Colonic mucosa (tissue), 4 donors: Measurements from ENCODE around the gene OGDHL. TPM values are rescaled to one million over a fixed set of nuclear protein-coding genes. Genes with fewer than 3 reads are reported as not detected.

Source experiments
- DNase-seq: peaks from one replicate; pipeline ENCODE4 v3.0.0-alpha.2; 2020
- H3K27ac ChIP-seq: fragments of 200-600 bp; one replicate; pipeline ENCODE4 v1.8.0; 2021
- H3K27me3 ChIP-seq: fragments of 200-600 bp; one replicate; pipeline ENCODE4 v1.8.0; 2021
- H3K36me3 ChIP-seq: fragments of 200-600 bp; one replicate; pipeline ENCODE4 v1.8.0; 2021
- H3K4me1 ChIP-seq: fragments of 200-600 bp; one replicate; pipeline ENCODE4 v1.8.0; 2021; ENCODE audit warnings: mild to moderate bottlenecking
- H3K4me3 ChIP-seq: fragments of 200-600 bp; one replicate; pipeline ENCODE4 v1.8.0; 2021
- H3K9ac ChIP-seq, 2 donors: one replicate each; pipeline ENCODE4 v1.7.0; 2013; ENCODE audit warnings: control low read depth in 2 of 2, low read depth in 2 of 2, low read length in 2 of 2
- H3K9me3 ChIP-seq: fragments of 200-600 bp; one replicate; pipeline ENCODE4 v1.8.0; 2021
- CTCF ChIP-seq: fragments of 200-600 bp; IDR thresholded peaks from one replicate; pipeline ENCODE4 v1.8.0; 2022; ENCODE audit warnings: antibody characterized with exemption, mild to moderate bottlenecking
- intact Hi-C: fragments of 100-400 bp; cut with DNase I; formaldehyde crosslinking; loops from one replicate; pipeline ENCODE4 v1.14.1; 2022
- total RNA-seq, 2 donors: library from RNA; stranded (reverse); fragmentation: NEBNext Ultra II Directional in 1 of 2; extraction: Animal tissue kit (Norgen Biotek cat#: 25700) in 1 of 2; gene quantifications; one replicate each; pipeline ENCODE4 v1.2.1, GENCODE V29; 2021
- donor health status: healthy.
- donor health status: DM: no; HTN: no; CAD: no.
- donor health status: DM: no; HTN: no; CAD: no.

The OGDHL gene
- total RNA-seq, 2 donors from 2014 or later = 0.79 to 3.2 TPM

- no peak for TF ChIP-seq CTCF
- Histone ChIP-seq H3K9ac (no peak overlapping the region), H3K4me1 (no peaks in the 10 kb centered on the region), H3K9me3 (no peaks in the 10 kb centered on the region), H3K27me3 (no peaks in the 10 kb centered on the region), H3K36me3 (no peaks in the 10 kb centered on the region), H3K27ac (no peak overlapping the region), H3K4me3 (no peak overlapping the region)
- no peak for DNase-seq
- intact Hi-C loops = no loop called here
These were observed 20.8 kb downstream of the OGDHL start for GRCh38 chr10:49741108-49741995.

- H3K9me3 ChIP-seq = no peaks in the 10 kb centered on the region
- TF ChIP-seq CTCF = no peak
- no peaks in the 10 kb centered on the region for H3K27me3 ChIP-seq
- no peak overlapping the region for H3K4me3 ChIP-seq
- H3K36me3 ChIP-seq = no peaks in the 10 kb centered on the region
- H3K27ac ChIP-seq = no peak overlapping the region
- DNase-seq = no peak
- H3K9ac ChIP-seq = no peak overlapping the region
- intact Hi-C loops = no loop called here
- H3K4me1 ChIP-seq = no peaks in the 10 kb centered on the region
These were observed 21.6 kb downstream of the OGDHL start for GRCh38 chr10:49740346-49741107.

- H3K4me3 ChIP-seq = no peak overlapping the region
- no peaks in the 10 kb centered on the region for H3K4me1 ChIP-seq
- no peaks in the 10 kb centered on the region for H3K9me3 ChIP-seq
- H3K27ac ChIP-seq = no peak overlapping the region
- no peak for TF ChIP-seq CTCF
- no peak overlapping the region for H3K9ac ChIP-seq
- no peaks in the 10 kb centered on the region for H3K36me3 ChIP-seq
- intact Hi-C loops = no loop called here
- no peaks in the 10 kb centered on the region for H3K27me3 ChIP-seq
- DNase-seq = peak; percentile 6
These were observed 22.7 kb downstream of the OGDHL start for GRCh38 chr10:49739426-49739825.

GRCh38 chr10:49738616-49739360, 23.3 kb downstream of the OGDHL start:
- Histone ChIP-seq H3K4me1 (no peaks in the 10 kb centered on the region), H3K9ac (no peak overlapping the region), H3K4me3 (no peak overlapping the region), H3K9me3 (no peaks in the 10 kb centered on the region), H3K27ac (no peak overlapping the region), H3K27me3 (no peaks in the 10 kb centered on the region), H3K36me3 (no peaks in the 10 kb centered on the region)
- DNase-seq = peak; percentile 4
- TF ChIP-seq CTCF = no peak
- intact Hi-C loops = no loop called here

GRCh38 chr10:49737474-49738201, 24.5 kb downstream of the OGDHL start:
- TF ChIP-seq CTCF = no peak
- Histone ChIP-seq H3K27ac (no peak overlapping the region), H3K36me3 (no peaks in the 10 kb centered on the region), H3K9ac (no peak overlapping the region), H3K4me1 (no peaks in the 10 kb centered on the region), H3K27me3 (no peaks in the 10 kb centered on the region), H3K9me3 (no peaks in the 10 kb centered on the region), H3K4me3 (no peak overlapping the region)
- intact Hi-C loops = no loop called here
- DNase-seq = peak; percentile 9
